SU-DHL-6 (cell line): ENCODE data around the gene CADM1.

ENCODE experiments used
- CTCF ChIP-seq: fragments of 200-600 bp; sonication (generic); IDR thresholded peaks from one replicate; pipeline ENCODE4 v1.5.1; 2017; ENCODE audit warnings: antibody characterized with exemption, mild to moderate bottlenecking, low read length, moderate library complexity; ENCODE audit not compliant: insufficient read depth, poor library complexity, severe bottlenecking
- EZH2phosphoT487 ChIP-seq: fragments of 200-600 bp; sonication (generic), shearing (Covaris generic); conservative IDR thresholded peaks from 2 replicates; pipeline ENCODE4 v1.6.1; 2018; ENCODE audit warnings: mild to moderate bottlenecking, antibody characterized with exemption, low read length, moderate library complexity, mixed read lengths

- TF ChIP-seq CTCF (no peak), EZH2phosphoT487 (no peak)
Observed at GRCh38 chr11:115151010-115151409, 353.2 kb downstream of the CADM1 start.
